ENCODE measurements around the gene MMP19. TPM values are rescaled to one million over a fixed set of nuclear protein-coding genes. Genes with fewer than 3 reads are reported as not detected.
"Not testable (repeated sequence)": the region's sequence is repeated elsewhere in the genome, so short reads cannot be mapped to it uniquely, and the experiment has no call there.

MMP19 gene
- total RNA-seq, 2 donors from 2014 or later, result 0.40 to 2.1 TPM

DNA sequence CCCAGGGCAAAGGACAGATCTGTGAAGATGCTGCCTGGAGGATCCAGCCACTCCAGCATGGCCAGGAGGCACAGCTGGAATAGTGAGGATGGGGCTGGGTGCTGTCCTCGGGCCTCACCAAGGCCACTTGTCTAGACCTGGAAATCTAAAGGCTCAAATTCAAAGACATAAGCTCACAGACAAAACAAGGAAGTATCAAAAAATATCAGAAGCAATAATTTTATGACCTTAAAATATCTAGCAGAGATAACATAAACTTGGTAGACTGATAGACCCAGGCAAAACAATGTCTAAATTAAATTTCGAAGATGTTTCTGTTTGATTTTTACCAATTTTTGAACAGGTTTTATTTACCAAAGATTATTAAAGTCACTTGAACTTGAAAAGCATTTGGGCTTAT is 22.6 kb upstream of the MMP19 start:
- Histone ChIP-seq H3K9me3 (ENCODE audit: control insufficient read depth, low read length) (peaks cover 10% of the 10 kb centered on the region), H3K27me3 (ENCODE audit: control insufficient read depth, insufficient read depth, low read length, poor library complexity, severe bottlenecking) (no peaks in the 10 kb centered on the region), H3K36me3 (ENCODE audit: control insufficient read depth, insufficient read depth, low read length) (no peaks in the 10 kb centered on the region), H3K4me3 (ENCODE audit: low read length) (no peak overlapping the region), H3K27ac (ENCODE audit: low read depth, low read length) (no peak overlapping the region), H3K4me1 (ENCODE audit: control insufficient read depth, insufficient read depth, low read length) (no peaks in the 10 kb centered on the region), H3K9ac (ENCODE audit: extremely low read depth, low read length, poor library complexity, severe bottlenecking) (no peak overlapping the region)
- DNase-seq, result no peak
- H3K9me3 Mint-ChIP-seq, result peaks cover 17% of the 10 kb centered on the region
- 96 to 100% methylated on average over 2 of the region's 2 CpGs for WGBS, 2 experiments (ENCODE audit: insufficient coverage in 1 of 2, insufficient read length in 1 of 2)
- no peaks in the 10 kb centered on the region for H3K27me3 Mint-ChIP-seq (ENCODE audit: insufficient read depth)
- H3K4me3 Mint-ChIP-seq, result no peak overlapping the region
- no peaks in the 10 kb centered on the region for H3K4me1 Mint-ChIP-seq
- TF ChIP-seq, protein P1, sequence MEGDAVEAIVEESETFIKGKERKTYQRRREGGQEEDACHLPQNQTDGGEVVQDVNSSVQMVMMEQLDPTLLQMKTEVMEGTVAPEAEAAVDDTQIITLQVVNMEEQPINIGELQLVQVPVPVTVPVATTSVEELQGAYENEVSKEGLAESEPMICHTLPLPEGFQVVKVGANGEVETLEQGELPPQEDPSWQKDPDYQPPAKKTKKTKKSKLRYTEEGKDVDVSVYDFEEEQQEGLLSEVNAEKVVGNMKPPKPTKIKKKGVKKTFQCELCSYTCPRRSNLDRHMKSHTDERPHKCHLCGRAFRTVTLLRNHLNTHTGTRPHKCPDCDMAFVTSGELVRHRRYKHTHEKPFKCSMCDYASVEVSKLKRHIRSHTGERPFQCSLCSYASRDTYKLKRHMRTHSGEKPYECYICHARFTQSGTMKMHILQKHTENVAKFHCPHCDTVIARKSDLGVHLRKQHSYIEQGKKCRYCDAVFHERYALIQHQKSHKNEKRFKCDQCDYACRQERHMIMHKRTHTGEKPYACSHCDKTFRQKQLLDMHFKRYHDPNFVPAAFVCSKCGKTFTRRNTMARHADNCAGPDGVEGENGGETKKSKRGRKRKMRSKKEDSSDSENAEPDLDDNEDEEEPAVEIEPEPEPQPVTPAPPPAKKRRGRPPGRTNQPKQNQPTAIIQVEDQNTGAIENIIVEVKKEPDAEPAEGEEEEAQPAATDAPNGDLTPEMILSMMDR (conservative IDR thresholded peaks at IDR 0.05), result no peak
- H3K27ac Mint-ChIP-seq, result no peak overlapping the region
- no peaks in the 10 kb centered on the region for H3K36me3 Mint-ChIP-seq (ENCODE audit: low read depth)

DNA sequence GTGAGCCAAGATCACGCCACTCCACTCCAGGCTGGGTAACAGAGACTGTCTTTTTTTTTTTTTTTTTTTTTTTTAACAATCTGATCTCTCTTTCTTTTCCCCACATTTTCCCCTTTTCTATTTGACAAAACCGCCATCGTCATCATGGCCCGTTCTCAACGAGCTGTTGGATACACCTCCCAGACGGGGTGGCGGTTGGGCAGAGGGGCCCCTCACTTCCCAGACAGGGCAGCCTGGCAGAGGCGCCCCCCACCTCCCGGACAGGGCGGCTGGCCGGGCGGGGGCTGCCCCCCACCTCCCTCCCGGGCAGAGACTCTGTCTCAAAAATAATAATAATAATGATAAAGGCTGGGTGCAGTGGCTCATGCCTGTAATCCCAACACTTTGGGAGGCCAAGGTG is 20.2 kb upstream of the MMP19 start:
- not testable (repeated sequence) for H3K27me3 ChIP-seq (ENCODE audit: control insufficient read depth, insufficient read depth, low read length, poor library complexity, severe bottlenecking); H3K9me3 ChIP-seq (ENCODE audit: control insufficient read depth, low read length); DNase-seq; H3K27ac ChIP-seq (ENCODE audit: low read depth, low read length); H3K4me1 Mint-ChIP-seq; H3K4me3 Mint-ChIP-seq; H3K4me3 ChIP-seq (ENCODE audit: low read length); H3K27me3 Mint-ChIP-seq (ENCODE audit: insufficient read depth); H3K4me1 ChIP-seq (ENCODE audit: control insufficient read depth, insufficient read depth, low read length); H3K36me3 Mint-ChIP-seq (ENCODE audit: low read depth); H3K9ac ChIP-seq (ENCODE audit: extremely low read depth, low read length, poor library complexity, severe bottlenecking); H3K36me3 ChIP-seq (ENCODE audit: control insufficient read depth, insufficient read depth, low read length); H3K27ac Mint-ChIP-seq
- 96 to 100% methylated on average over 1 to 7 of the region's 13 CpGs for WGBS, 2 experiments (ENCODE audit: insufficient coverage in 1 of 2, insufficient read length in 1 of 2)
- H3K9me3 Mint-ChIP-seq, result peaks cover 17% of the 10 kb centered on the region

DNA sequence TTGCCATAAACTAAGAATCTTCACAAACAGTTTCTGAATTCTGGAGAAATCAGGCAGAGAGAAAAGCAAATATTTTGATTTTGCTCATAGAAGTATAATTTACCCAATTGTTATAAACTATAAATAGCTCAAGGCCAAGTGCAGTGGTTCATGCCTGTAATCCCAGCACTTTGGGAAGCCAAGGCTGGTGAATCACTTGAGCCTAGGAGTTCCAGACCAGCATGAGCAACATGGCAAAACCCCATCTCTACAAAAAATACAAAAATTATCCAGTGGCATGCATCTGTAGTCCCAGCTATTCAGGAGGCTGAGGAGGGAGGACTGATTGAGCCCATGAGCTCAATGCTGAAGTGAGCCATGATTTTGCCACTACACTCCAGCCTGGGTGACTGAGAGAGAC is 19.6 kb upstream of the MMP19 start:
- DNase-seq, result no peak
- H3K27ac Mint-ChIP-seq, result no peak overlapping the region
- Histone ChIP-seq H3K9me3 (ENCODE audit: control insufficient read depth, low read length) (peaks cover 10% of the 10 kb centered on the region), H3K9ac (ENCODE audit: extremely low read depth, low read length, poor library complexity, severe bottlenecking) (no peak overlapping the region), H3K4me3 (ENCODE audit: low read length) (no peak overlapping the region), H3K36me3 (ENCODE audit: control insufficient read depth, insufficient read depth, low read length) (no peaks in the 10 kb centered on the region), H3K27ac (ENCODE audit: low read depth, low read length) (no peak overlapping the region), H3K27me3 (ENCODE audit: control insufficient read depth, insufficient read depth, low read length, poor library complexity, severe bottlenecking) (no peaks in the 10 kb centered on the region), H3K4me1 (ENCODE audit: control insufficient read depth, insufficient read depth, low read length) (no peaks in the 10 kb centered on the region)
- H3K4me1 Mint-ChIP-seq, result no peaks in the 10 kb centered on the region
- H3K4me3 Mint-ChIP-seq, result no peak overlapping the region
- H3K27me3 Mint-ChIP-seq (ENCODE audit: insufficient read depth), result no peaks in the 10 kb centered on the region
- H3K9me3 Mint-ChIP-seq, result peaks cover 17% of the 10 kb centered on the region
- TF ChIP-seq, protein P1 (conservative IDR thresholded peaks at IDR 0.05), result no peak
- no peaks in the 10 kb centered on the region for H3K36me3 Mint-ChIP-seq (ENCODE audit: low read depth)

DNA sequence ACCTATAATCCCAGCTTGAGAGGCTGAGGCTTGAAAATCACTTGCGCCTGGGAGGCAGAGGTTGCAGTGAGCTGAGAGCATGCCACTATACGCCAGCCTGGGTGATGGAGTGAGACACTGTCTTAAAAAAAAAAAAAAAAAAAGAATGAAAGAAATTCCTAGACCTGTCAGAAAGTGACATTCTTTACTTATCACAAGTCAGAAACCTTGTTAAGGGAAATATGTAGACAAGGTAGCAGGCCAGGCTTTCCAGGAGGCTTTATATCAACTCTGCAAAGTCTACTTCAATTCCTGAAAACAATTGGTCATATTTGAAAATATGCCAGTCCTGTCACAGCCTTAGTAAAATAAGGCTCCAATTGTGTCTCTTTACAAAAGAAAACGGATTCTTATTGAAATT is 19.1 kb upstream of the MMP19 start:
- H3K4me1 ChIP-seq (ENCODE audit: control insufficient read depth, insufficient read depth, low read length), result no peaks in the 10 kb centered on the region
- Mint-ChIP-seq H3K4me3 (no peak overlapping the region), H3K9me3 (peaks cover 17% of the 10 kb centered on the region), H3K27ac (no peak overlapping the region), H3K4me1 (no peaks in the 10 kb centered on the region), H3K36me3 (ENCODE audit: low read depth) (no peaks in the 10 kb centered on the region), H3K27me3 (ENCODE audit: insufficient read depth) (no peaks in the 10 kb centered on the region)
- H3K4me3 ChIP-seq (ENCODE audit: low read length), result no peak overlapping the region
- DNase-seq, result no peak
- no peak overlapping the region for H3K27ac ChIP-seq (ENCODE audit: low read depth, low read length)
- H3K36me3 ChIP-seq (ENCODE audit: control insufficient read depth, insufficient read depth, low read length), result no peaks in the 10 kb centered on the region
- H3K27me3 ChIP-seq (ENCODE audit: control insufficient read depth, insufficient read depth, low read length, poor library complexity, severe bottlenecking), result no peaks in the 10 kb centered on the region
- no peak overlapping the region for H3K9ac ChIP-seq (ENCODE audit: extremely low read depth, low read length, poor library complexity, severe bottlenecking)
- TF ChIP-seq, protein P1 (conservative IDR thresholded peaks at IDR 0.05), result no peak
- peaks cover 10% of the 10 kb centered on the region for H3K9me3 ChIP-seq (ENCODE audit: control insufficient read depth, low read length)
- WGBS, 2 experiments (ENCODE audit: insufficient coverage in 1 of 2, insufficient read length in 1 of 2), result 94 to 96% methylated on average over 2 to 3 of the region's 3 CpGs
